ENCODE data around the gene CDHR5. TPM values are rescaled to one million over a fixed set of nuclear protein-coding genes. Genes with fewer than 3 reads are reported as not detected.
"Not testable (repeated sequence)": the region's sequence is repeated elsewhere in the genome, so short reads cannot be mapped to it uniquely, and the experiment has no call there.

The CDHR5 gene
- total RNA-seq, 1 donor from 2014 or later, result not detected

DNA sequence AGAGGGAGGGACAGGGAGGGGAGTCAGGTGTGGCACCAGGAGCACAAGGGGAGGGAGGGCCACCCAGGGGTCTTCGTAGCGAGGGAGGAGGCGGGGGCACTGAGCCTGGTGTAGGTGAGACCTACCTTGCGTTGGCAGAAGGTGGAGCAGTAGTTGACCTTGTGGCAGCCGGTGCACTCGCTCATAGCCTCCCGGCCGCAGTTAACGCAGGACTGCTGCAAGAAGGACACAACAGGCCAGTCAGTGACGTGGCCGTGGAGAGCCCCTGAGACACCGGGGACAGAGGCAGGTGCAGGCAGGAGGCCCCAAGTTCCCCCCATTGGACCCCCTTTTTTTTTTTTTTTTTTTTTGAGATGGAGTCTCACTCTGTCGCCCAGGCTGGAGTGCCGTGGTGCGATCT is 29.1 kb upstream of the CDHR5 start:
- Histone ChIP-seq H3K4me3 (no peak overlapping the region), H3K36me3 (peaks cover 0 to 11% of the 10 kb centered on the region in 2 donors), H3K27ac (no peak overlapping the region), H3K4me1 (peaks cover 4% of the 10 kb centered on the region), H3K9me3 (no peaks in the 10 kb centered on the region), H3K27me3 (no peaks in the 10 kb centered on the region)
- TF ChIP-seq, protein P1, sequence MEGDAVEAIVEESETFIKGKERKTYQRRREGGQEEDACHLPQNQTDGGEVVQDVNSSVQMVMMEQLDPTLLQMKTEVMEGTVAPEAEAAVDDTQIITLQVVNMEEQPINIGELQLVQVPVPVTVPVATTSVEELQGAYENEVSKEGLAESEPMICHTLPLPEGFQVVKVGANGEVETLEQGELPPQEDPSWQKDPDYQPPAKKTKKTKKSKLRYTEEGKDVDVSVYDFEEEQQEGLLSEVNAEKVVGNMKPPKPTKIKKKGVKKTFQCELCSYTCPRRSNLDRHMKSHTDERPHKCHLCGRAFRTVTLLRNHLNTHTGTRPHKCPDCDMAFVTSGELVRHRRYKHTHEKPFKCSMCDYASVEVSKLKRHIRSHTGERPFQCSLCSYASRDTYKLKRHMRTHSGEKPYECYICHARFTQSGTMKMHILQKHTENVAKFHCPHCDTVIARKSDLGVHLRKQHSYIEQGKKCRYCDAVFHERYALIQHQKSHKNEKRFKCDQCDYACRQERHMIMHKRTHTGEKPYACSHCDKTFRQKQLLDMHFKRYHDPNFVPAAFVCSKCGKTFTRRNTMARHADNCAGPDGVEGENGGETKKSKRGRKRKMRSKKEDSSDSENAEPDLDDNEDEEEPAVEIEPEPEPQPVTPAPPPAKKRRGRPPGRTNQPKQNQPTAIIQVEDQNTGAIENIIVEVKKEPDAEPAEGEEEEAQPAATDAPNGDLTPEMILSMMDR (IDR thresholded peaks at IDR 0.05), result no peak
- TF ChIP-seq POLR2A (IDR thresholded peaks at IDR 0.05) (no peak), POLR2AphosphoS5 (IDR thresholded peaks at IDR 0.05; ENCODE audit: insufficient read depth in 1 of 2, low read depth in 1 of 2) (no peak)
- DNase-seq (ENCODE audit: extremely low spot score in 2 of 2), result no peak
- intact Hi-C loops (cut with DNase I), result no loop called here

DNA sequence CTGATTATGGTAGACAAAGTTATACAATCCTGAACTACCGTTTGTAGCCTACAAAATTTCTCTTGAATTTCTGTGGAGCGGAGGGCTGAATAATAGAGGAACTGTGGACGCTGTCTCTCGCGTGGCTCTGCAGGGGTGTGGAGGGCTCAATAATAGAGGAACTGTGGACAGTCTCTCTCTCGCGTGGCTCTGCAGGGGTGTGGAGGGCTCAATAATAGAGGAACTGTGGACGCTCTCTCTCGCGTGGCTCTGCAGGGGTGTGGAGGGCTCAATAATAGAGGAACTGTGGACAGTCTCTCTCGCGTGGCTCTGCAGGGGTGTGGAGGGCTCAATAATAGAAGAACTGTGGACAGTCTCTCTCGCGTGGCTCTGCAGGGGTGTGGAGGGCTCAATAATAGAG is 28.4 kb upstream of the CDHR5 start:
- intact Hi-C loops (cut with DNase I); H3K9me3 ChIP-seq; H3K4me1 ChIP-seq; DNase-seq (ENCODE audit: extremely low spot score in 2 of 2); H3K27ac ChIP-seq; H3K4me3 ChIP-seq; H3K27me3 ChIP-seq: not testable (repeated sequence)
- peaks cover 0 to 11% of the 10 kb centered on the region in 2 donors for H3K36me3 ChIP-seq

DNA sequence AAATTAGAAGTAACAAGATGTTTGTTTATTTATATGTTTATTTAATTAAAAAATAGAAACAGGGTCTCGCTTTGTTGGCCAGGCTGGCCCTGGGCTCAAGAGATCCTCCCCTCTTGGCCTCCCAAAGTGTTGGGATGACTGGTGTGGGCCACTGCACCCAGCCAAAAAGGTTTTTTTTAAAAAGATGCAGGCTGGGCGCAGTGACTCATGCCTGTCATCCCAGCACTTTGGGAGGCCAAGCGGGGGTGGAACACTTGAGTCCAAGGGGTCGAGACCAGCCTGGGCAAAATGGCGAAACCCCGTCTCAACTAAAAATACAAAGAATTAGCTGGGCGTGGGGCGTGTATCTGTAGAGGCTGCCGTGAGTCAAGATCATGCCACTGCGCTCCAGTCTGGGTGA is 25.7 kb upstream of the CDHR5 start:
- TF ChIP-seq, protein P1 (IDR thresholded peaks at IDR 0.05), result no peak
- TF ChIP-seq POLR2A (IDR thresholded peaks at IDR 0.05), result no peak
- TF ChIP-seq POLR2AphosphoS5 (IDR thresholded peaks at IDR 0.05; ENCODE audit: insufficient read depth in 1 of 2, low read depth in 1 of 2), result no peak
- H3K27ac ChIP-seq, result no peak overlapping the region
- no peak for DNase-seq (ENCODE audit: extremely low spot score in 2 of 2)
- no peaks in the 10 kb centered on the region for H3K27me3 ChIP-seq
- intact Hi-C loops (cut with DNase I), result no loop called here
- H3K4me3 ChIP-seq, result no peak overlapping the region
- H3K36me3 ChIP-seq, result peaks cover 0 to 11% of the 10 kb centered on the region in 2 donors
- H3K9me3 ChIP-seq, result no peaks in the 10 kb centered on the region
- H3K4me1 ChIP-seq, result no peaks in the 10 kb centered on the region

DNA sequence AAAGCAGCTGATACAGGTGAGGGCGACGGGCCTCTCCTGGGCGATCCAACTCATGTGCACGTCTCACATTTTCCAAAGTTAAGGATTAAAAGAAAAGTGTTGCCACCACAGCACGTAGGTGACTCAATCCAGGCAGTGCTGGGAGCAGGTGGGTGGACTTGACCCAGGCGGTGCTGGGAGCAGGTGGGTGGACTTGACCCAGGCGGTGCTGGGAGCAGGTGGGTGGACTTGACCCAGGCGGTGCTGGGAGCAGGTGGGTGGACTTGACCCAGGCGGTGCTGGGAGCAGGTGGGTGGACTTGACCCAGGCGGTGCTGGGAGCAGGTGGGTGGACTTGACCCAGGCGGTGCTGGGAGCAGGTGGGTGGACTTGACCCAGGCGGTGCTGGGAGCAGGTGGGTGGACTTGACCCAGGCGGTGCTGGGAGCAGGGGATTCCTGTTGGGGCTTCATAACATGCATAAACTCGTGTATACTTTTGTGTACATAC is 23.0 kb upstream of the CDHR5 start:
- H3K27ac ChIP-seq; H3K4me3 ChIP-seq; H3K4me1 ChIP-seq; H3K27me3 ChIP-seq; H3K9me3 ChIP-seq; DNase-seq (ENCODE audit: extremely low spot score in 2 of 2); intact Hi-C loops (cut with DNase I): not testable (repeated sequence)
- peaks cover 0 to 25% of the 10 kb centered on the region in 2 donors for H3K36me3 ChIP-seq

DNA sequence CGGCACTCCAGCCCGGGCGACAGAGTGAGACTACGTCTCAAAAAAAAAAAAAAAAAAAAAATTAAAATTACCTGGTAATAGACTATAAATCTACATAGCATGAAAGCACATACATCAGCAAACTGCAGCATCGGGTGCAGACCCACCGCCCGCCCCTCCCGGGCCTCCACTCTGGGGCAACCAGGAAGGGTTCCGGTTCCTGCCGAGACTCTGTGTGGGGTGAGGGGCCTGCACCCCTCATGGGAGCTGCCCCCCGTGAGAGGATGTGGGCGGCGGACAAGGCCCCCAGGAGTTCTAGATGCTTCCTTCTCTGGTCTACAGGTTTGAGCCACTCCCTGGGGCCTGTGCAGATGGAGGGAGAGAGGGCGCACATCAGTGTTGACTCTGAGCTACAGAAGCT is 21.5 kb upstream of the CDHR5 start:
- TF ChIP-seq POLR2AphosphoS5 (IDR thresholded peaks at IDR 0.05; ENCODE audit: insufficient read depth in 1 of 2, low read depth in 1 of 2), result no peak
- TF ChIP-seq, protein P1 (IDR thresholded peaks at IDR 0.05), result no peak
- no peak for TF ChIP-seq POLR2A (IDR thresholded peaks at IDR 0.05)
- Histone ChIP-seq H3K4me3 (no peak overlapping the region), H3K9me3 (no peaks in the 10 kb centered on the region), H3K36me3 (peaks cover 0 to 23% of the 10 kb centered on the region in 2 donors), H3K27ac (no peak overlapping the region), H3K27me3 (no peaks in the 10 kb centered on the region), H3K4me1 (no peaks in the 10 kb centered on the region)
- intact Hi-C loops (cut with DNase I), result no loop called here
- DNase-seq (ENCODE audit: extremely low spot score in 2 of 2), result no peak

- Histone ChIP-seq H3K9me3 (no peaks in the 10 kb centered on the region), H3K36me3 (peaks cover 0 to 16% of the 10 kb centered on the region in 2 donors), H3K4me1 (no peaks in the 10 kb centered on the region), H3K27ac (no peak overlapping the region), H3K4me3 (no peak overlapping the region), H3K27me3 (no peaks in the 10 kb centered on the region)
- intact Hi-C loops (cut with DNase I), result no loop called here
- TF ChIP-seq, protein P1 (IDR thresholded peaks at IDR 0.05), result no peak
- TF ChIP-seq POLR2AphosphoS5 (IDR thresholded peaks at IDR 0.05; ENCODE audit: insufficient read depth in 1 of 2, low read depth in 1 of 2) (no peak), POLR2A (IDR thresholded peaks at IDR 0.05) (no peak)
- no peak for DNase-seq (ENCODE audit: extremely low spot score in 2 of 2)
Measured at GRCh38 chr11:645536-645935, 20.8 kb upstream of the CDHR5 start.

All from vagina (tissue), 2 donors.